EH (cell line): ENCODE data around the gene LGI4.

Source experiments
- DNase-seq: peaks from one replicate; pipeline ENCODE4 v3.0.0-alpha.2; 2015; ENCODE audit warnings: low read depth

Gene LGI4

DNA sequence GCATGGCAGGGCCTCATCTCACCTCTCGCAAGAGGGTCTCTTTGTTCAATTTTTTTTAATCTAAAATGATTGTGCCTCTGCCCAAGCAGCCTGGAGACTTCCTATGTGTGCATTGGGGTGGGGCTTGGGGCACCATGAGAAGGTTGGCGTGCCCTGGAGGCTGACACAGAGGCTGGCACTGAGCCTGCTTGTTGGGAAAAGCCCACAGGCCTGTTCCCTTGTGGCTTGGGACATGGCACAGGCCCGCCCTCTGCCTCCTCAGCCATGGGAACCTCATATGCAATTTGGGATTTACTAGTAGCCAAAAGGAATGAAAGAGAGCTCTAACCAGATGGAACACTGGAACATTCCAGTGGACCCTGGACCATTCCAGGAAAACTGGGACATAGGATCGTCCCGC, 11.3 kb downstream of the LGI4 start:
- no peak for DNase-seq

DNA sequence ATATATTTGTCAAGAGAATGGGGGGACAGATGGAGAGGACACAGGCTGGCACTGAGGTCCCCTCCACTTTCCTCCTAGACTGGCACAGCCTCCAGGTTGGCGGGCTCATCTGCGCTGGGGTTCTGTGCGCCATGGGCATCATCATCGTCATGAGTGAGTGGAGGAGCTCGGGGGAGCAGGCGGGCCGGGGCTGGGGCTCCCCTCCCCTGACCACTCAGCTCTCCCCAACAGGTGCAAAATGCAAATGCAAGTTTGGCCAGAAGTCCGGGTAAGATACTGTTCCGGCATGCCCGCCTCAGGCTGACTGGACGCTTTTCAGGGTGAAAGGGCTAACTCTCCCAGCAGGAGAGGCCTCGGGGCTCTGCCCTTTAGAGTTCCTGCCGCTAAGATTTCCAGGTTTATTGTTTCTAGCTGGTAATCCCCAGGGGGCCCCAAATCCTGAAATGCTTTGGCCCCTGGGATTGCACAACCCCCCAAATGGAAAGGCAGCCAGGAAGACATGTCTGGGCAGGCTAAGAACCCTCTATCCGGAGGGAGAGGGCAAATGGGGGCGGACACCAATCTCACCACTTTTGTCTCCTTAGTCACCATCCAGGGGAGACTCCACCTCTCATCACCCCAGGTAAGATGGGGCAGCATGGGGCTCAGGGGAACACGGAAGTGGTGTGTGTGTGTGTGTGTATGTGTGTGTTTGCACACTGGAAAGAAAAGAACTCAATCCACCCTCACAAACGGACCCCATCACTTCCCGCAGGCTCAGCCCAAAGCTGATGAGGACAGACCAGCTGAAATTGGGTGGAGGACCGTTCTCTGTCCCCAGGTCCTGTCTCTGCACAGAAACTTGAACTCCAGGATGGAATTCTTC, 11.9 kb downstream of the LGI4 start:
- no peak for DNase-seq

DNA sequence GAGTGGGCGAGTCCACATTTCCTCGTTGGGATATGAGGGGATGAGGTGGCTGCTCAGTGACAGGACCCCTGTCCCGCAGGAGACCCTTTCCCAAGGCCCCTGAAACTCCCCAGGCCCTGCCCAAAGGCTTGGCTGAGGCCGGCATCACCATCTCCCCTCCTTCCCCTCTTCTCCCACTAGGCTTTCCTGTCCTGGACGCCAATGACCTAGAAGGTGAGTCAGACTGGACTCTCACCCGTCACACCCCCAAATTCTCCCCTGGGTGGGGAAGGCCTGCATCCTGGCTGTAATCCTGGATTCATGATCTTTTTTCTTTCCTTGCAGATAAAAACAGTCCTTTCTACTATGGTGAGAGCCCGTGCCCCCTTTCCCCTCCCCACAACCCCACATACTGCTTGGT, 14.0 kb downstream of the LGI4 start:
- no peak for DNase-seq

GRCh38 chr19:35120492-35120891, 14.4 kb downstream of the LGI4 start:
- peak; percentile 76 for DNase-seq

GRCh38 chr19:35119578-35120155, 15.2 kb downstream of the LGI4 start:
- DNase-seq: no peak

DNA sequence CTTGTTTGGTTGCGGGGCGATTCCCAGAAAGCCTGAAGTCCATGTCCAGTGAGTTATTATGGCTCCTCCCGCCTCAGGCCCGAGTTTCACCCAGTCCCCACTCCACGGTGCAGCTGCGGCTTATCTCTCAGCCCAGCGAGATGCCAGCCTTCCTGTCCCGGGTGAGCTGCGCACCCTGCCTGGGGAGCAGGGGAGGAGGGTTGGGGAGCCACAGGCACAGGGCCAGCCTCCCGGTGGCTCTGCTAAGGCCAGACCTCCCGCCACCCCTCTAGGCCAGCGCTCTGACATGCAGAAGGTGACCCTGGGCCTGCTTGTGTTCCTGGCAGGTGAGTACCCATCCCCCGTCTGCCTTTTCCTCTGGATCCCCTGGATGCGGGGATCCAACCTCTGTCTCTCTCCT, 15.8 kb downstream of the LGI4 start:
- DNase-seq: no peak

DNA sequence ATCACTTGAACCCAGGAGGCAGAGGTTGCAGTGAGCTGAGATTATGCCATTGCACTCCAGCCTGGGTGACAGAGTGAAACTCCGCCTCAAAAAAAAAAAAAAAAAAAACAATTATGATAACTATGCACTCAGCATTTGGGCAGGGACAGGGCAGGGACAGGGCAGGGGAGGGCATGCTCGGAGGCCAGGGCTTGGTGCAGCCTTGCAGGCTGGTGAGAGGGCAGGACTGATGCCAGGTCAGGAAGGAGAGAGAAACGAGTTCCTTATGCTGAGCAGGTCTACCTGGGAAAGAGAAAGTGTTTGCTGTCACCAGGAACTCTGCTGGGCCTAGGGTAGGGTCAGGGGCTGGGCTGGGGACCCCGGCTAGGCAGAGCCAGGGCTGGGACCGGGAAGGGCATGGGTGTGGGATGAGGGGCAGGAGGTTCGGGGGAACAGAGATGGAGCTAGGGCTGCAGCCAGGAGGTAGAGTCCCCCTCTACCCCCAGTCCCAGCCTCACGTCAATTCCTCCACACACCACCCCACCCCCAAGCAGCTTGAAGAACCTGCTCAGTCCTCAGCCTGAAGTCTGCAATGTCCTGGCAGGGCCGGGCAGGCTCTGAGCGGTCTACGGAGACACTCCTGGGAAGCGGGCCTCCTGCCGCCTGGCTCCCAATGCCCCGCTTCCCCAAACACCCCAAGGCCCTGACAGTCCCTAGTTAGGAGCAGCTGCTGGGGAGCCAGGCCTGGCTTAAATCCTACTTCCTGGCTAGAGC, 16.4 kb downstream of the LGI4 start:
- DNase-seq: no peak

GRCh38 chr19:35117799-35118198, 17.1 kb downstream of the LGI4 start:
- no peak for DNase-seq

- no peak for DNase-seq
These were observed 17.7 kb downstream of the LGI4 start for GRCh38 chr19:35117116-35117515.

- no peak for DNase-seq
These were observed 18.6 kb downstream of the LGI4 start for GRCh38 chr19:35116072-35116801.

DNA sequence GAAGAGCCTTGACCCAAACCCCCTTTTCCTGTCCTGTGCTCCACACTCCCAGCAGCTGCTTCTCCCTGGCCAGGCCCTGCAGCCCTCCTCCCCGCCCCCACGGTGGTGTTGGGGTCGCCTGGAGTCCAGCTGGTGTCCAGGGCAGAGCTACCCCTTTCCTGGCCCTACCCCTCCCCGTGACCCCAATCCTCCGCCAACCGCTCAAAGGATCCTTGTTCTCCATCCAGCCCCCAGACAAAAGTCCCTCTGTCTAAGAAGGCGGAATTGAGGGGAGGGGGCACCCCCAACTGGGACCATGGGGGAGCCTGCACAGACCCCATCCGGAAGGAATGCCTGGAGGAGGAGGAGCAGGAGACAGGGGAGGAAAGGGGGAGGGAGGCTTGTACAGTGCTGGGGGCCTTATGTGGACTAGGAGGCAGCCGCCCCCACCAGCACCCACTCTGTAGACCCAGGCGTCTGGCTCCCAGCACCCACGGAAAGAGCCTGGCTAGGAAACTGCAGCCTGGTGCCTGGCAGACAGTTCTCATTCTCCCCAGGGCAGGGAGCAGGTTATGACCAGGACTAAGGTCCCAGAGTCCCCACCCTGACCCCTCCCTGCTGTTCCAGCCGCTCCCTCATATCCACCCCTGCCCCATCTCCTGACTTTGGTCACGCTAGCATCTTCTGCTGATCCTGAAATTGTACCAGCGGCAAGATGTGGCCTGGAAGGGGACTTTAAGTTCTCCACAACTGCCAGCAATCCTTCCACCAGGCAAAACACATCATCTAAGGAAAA, 19.5 kb downstream of the LGI4 start, which contains the start of gene FXYD3:
Gene FXYD3 (plus strand): TSS at position 647 of the 775 bp plus-strand sequence. CDS start 3,554 bp downstream, outside the sequence.
- DNase-seq: no peak

DNA sequence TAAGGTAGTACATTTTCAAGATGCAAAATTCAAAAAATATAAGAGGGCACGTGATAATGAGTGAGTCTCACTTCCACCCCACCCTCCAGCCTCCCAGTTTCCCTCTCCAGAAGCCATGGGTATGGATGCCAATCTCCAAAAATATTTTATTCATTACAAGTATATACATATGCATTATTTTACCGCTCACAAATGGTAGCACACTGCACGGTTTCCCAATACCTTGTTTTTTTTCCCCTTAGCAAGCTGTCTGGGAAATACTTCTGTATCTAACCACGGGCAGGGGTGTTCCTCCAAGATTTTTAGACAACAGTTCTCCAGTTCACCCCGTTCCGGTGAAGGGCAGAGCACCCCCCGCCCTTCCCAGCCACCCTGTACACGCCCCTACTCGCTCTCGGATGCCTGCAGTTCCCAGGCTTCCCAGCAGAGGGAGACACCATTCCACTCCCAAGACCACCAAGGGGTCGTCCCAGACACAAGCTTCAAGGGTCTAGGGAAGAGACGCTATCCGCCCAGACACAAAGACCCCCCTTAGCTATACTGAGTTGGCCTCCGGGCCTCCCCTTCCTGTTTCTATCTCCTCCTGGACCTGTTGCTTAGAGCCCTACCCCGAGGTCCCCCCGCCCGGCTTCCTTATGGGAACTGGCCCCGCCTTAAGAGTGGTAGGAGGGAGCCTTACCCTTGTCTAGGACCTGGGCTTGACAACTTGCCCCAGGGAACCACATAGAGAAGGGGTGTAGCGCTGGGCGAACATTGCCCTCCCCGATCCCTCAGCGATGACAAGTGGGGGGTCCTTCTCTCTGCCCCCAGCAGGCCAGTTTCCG, 20.3 kb downstream of the LGI4 start:
- DNase-seq: peak; percentile 46

DNA sequence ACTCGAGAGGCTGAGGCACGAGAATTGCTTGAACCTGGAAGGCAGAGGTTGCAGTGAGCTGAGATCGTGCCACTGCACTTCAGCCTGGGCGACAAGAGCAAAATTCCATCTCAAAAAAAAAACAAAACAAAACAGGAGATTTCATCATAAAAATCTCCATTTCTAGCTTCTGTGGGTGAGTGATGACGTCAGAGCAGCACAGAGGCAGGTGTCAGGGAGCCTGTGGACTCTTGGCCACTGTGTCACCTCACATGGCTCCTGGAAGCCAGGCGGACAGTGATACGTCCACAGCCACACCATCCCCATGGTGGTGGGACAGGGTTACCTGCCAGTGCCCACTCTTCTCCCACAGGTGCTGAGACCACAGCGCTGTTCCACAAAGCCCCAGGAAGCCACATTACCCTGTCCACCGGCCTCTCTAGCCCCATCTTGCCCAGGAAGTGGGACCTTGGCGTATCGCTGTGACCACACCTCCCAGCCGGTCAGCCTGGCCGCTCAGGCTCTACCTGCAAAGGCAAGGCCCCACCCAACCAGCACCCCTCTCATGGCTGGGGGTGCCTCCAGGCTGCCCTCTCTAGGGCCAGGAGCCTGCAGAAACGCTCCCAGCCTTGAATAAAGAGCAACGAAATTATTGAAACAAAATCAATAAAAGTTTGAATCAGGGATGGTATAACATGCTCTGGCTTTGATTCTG, 21.7 kb downstream of the LGI4 start:
- DNase-seq: no peak

- DNase-seq: no peak
These were observed 23.9 kb downstream of the LGI4 start for GRCh38 chr19:35110974-35111373.

DNA sequence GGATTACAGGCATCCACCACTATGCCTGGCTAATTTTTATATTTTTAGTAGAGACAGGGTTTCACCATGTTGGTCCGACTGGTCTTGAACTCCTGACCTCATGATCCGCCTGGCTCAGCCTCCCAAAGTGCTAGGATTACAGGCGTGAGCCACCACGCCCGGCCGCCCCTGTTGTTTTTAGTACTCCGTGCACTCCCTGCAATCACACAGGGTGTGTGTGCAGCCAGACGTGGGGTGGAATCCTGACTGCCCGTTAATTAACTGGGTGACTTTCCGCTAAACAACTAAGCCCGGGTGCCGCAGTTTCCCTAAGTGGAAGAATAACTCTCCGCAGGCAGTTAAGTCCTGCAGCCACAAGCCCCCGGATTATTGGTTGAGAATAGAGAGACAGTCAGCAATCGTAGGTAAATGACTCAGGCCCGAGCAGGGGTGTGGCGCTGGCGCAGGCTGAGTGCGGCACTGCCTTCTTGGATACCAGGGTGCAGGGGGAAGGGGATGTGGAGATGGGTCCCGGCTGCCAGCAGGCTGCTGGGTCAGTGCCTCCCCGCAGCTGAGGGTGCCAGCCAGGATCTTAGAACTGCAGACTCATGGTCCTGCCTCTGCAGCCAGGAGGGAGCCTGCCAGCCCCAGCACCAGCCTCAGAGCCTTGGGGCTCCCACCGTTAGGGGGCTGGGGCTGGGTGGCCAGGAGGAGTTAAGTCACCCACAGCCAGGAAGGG, 25.3 kb downstream of the LGI4 start:
- DNase-seq: no peak

DNA sequence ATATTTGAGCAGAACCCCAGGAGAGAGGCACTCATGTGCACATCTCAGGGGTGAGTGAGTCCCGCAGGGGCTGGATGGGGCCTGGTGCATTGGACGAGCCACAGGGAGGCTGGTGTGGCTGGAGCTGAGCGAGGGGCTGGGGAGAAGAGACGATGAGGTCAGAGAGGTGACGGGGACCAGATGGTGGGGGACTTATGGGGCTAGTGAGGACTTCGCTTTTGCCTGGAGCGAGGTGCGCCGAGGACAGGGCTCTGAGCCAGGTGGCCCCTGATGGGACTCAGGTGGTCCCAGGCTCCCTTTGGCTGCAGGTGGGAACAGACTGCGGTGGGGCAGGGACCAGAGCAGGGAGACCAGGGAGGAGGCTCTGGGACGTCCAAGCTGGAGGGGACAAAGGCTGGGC, 26.1 kb downstream of the LGI4 start:
- no peak for DNase-seq

DNA sequence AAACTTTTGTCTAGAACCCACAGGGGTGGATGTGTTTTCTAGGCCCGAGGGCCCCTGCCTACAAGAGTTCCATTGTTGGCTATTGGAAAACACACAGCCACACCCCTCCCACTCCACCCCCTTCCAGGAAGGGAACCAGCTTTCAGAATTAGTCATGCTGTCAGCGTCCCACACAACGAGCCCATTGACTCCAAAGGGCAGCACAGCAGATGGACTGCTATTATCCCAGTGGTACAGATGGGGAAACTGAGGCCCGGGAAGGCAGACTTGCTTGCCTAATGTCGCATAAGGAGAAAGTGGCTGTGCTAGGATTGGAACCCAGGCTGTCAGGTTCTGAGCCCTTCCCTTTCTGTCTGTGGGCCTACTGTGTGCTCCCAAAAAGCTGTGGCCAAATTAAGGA, 27.3 kb downstream of the LGI4 start:
- peak; percentile 39 for DNase-seq

- no peak for DNase-seq
These were observed 27.8 kb downstream of the LGI4 start for GRCh38 chr19:35106898-35107541.

- DNase-seq: no peak
These were observed 28.6 kb downstream of the LGI4 start for GRCh38 chr19:35106291-35106583.
